ENCODE data around the gene FRMD6. TPM values are rescaled to one million over a fixed set of nuclear protein-coding genes. Genes with fewer than 3 reads are reported as not detected.

Gene FRMD6
- polyA plus RNA-seq, 1 donor from 2014 or later: 2.4 TPM

GRCh38 chr14:51692646-51693045 lies 40.9 kb downstream of the FRMD6 start:
- no peaks in the 10 kb centered on the region for H3F3A ChIP-seq (ENCODE audit: insufficient read depth, low read length, poor library complexity, severe bottlenecking)
- no peak overlapping the region for H3K4me2 ChIP-seq (ENCODE audit: low read length)
- H4K20me1 ChIP-seq (ENCODE audit: insufficient read depth): no peaks in the 10 kb centered on the region
- H3K36me3 ChIP-seq (ENCODE audit: insufficient read depth, low read length): no peaks in the 10 kb centered on the region
- no peaks in the 10 kb centered on the region for H3K9me3 ChIP-seq (ENCODE audit: low read length)
- no peaks in the 10 kb centered on the region for H3K9me2 ChIP-seq (ENCODE audit: insufficient read depth, low read length)
- H3K27me3 ChIP-seq (ENCODE audit: insufficient read depth, low read depth, low read length): no peaks in the 10 kb centered on the region
- no peaks in the 10 kb centered on the region for H3K79me2 ChIP-seq (replicated peaks; ENCODE audit: insufficient read depth, low read length)
- no peak overlapping the region for H3K4me3 ChIP-seq (ENCODE audit: low read length)
- no peak overlapping the region for H2AFZ ChIP-seq (ENCODE audit: low read depth, low read length)
- H3K9ac ChIP-seq (ENCODE audit: low read length): no peak overlapping the region
- TF ChIP-seq RAD21 (conservative IDR thresholded peaks at IDR 0.05): no peak
- no peak for TF ChIP-seq POLR2AphosphoS5 (IDR thresholded peaks at IDR 0.05)
- no peak for TF ChIP-seq REST (IDR thresholded peaks at IDR 0.05; ENCODE audit: borderline replicate concordance)
- no peak for TF ChIP-seq SMC3 (conservative IDR thresholded peaks at IDR 0.05; ENCODE audit: poor library complexity)
- no peak for TF ChIP-seq MXI1 (conservative IDR thresholded peaks at IDR 0.05; ENCODE audit: poor library complexity, severe bottlenecking)
- no peak for TF ChIP-seq CTCF (IDR thresholded peaks at IDR 0.05; ENCODE audit: poor library complexity, severe bottlenecking)
- H3K27ac ChIP-seq (ENCODE audit: low read length): no peak overlapping the region

GRCh38 chr14:51697848-51698247 lies 46.1 kb downstream of the FRMD6 start:
- Histone ChIP-seq H2AFZ (ENCODE audit: low read depth, low read length) (no peak overlapping the region), H4K20me1 (ENCODE audit: insufficient read depth) (no peaks in the 10 kb centered on the region), H3K27me3 (ENCODE audit: insufficient read depth, low read depth, low read length) (no peaks in the 10 kb centered on the region), H3K9ac (ENCODE audit: low read length) (no peak overlapping the region), H3K4me2 (ENCODE audit: low read length) (no peak overlapping the region), H3K79me2 (replicated peaks; ENCODE audit: insufficient read depth, low read length) (no peaks in the 10 kb centered on the region), H3K36me3 (ENCODE audit: insufficient read depth, low read length) (no peaks in the 10 kb centered on the region), H3K4me3 (ENCODE audit: low read length) (no peak overlapping the region), H3K9me2 (ENCODE audit: insufficient read depth, low read length) (no peaks in the 10 kb centered on the region), H3F3A (ENCODE audit: insufficient read depth, low read length, poor library complexity, severe bottlenecking) (no peaks in the 10 kb centered on the region), H3K27ac (ENCODE audit: low read length) (no peak overlapping the region), H3K9me3 (ENCODE audit: low read length) (no peaks in the 10 kb centered on the region)
- no peak for TF ChIP-seq TAF1 (IDR thresholded peaks at IDR 0.05; ENCODE audit: low read depth)
- no peak for TF ChIP-seq EZH2 (IDR thresholded peaks at IDR 0.05; ENCODE audit: borderline replicate concordance, insufficient read depth, low read length, poor library complexity, severe bottlenecking)
- TF ChIP-seq RAD21 (conservative IDR thresholded peaks at IDR 0.05): no peak
- no peak for TF ChIP-seq SMC3 (conservative IDR thresholded peaks at IDR 0.05; ENCODE audit: poor library complexity)
- no peak for TF ChIP-seq REST (IDR thresholded peaks at IDR 0.05; ENCODE audit: borderline replicate concordance)
- no peak for TF ChIP-seq EP300 (conservative IDR thresholded peaks at IDR 0.05; ENCODE audit: poor library complexity, severe bottlenecking)
- no peak for TF ChIP-seq CTCF (IDR thresholded peaks at IDR 0.05; ENCODE audit: poor library complexity, severe bottlenecking)
- TF ChIP-seq MXI1 (conservative IDR thresholded peaks at IDR 0.05; ENCODE audit: poor library complexity, severe bottlenecking): no peak
- no peak for TF ChIP-seq POLR2AphosphoS5 (IDR thresholded peaks at IDR 0.05)
